GM12878 (cell line): Measurements from ENCODE around the gene ARHGAP5. TPM values are rescaled to one million over a fixed set of nuclear protein-coding genes. Genes with fewer than 3 reads are reported as not detected.

Experiments used
- ASH2L ChIP-seq: fragments of 300-600, 200-600 bp; sonication (generic); IDR thresholded peaks from 2 replicates; pipeline ENCODE4 v1.6.1; 2017; ENCODE audit warnings: low read depth, mild to moderate bottlenecking, borderline replicate concordance
- BRCA1 ChIP-seq: IDR thresholded peaks from 2 replicates; pipeline ENCODE4 v1.6.1; 2011; ENCODE audit warnings: low read depth, low read length, improper control_type of control experiment
- CREB1 ChIP-seq: IDR thresholded peaks from 2 replicates; pipeline ENCODE4 v1.6.1; 2012; ENCODE audit warnings: low read depth, mild to moderate bottlenecking, inconsistent platforms
- FOXM1 ChIP-seq: IDR thresholded peaks from 2 replicates; pipeline ENCODE4 v1.6.1; 2012; ENCODE audit warnings: low read depth, mild to moderate bottlenecking, inconsistent platforms, low read length, moderate library complexity
- GATAD2B ChIP-seq: fragments of 450-650 bp; conservative IDR thresholded peaks from 2 replicates; pipeline ENCODE4 v1.6.1; 2017; ENCODE audit warnings: low read depth, mild to moderate bottlenecking, moderate library complexity
- IKZF2 ChIP-seq, 2 experiments: fragments of 450-650 bp; IDR thresholded peaks; 2 replicates each; pipeline ENCODE4 v1.6.1; 2017; ENCODE audit warnings: mild to moderate bottlenecking in 2 of 2, moderate library complexity in 2 of 2
- JUNB ChIP-seq: IDR thresholded peaks from 2 replicates; pipeline ENCODE4 v1.6.1; 2016; ENCODE audit warnings: antibody characterized with exemption, mild to moderate bottlenecking
- KDM1A ChIP-seq: fragments of 200-600 bp; sonication (generic); IDR thresholded peaks from 2 replicates; pipeline ENCODE4 v1.6.1; 2016; ENCODE audit warnings: borderline replicate concordance
- MYB ChIP-seq: fragments of 150-350 bp; IDR thresholded peaks from 2 replicates; pipeline ENCODE4 v1.6.1; 2014; ENCODE audit warnings: mild to moderate bottlenecking, low read depth, low read length, borderline replicate concordance
- MYC ChIP-seq: IDR thresholded peaks from 2 replicates; pipeline ENCODE4 v1.6.1; 2011; ENCODE audit warnings: mild to moderate bottlenecking, low read length, moderate library complexity, inconsistent platforms; ENCODE audit not compliant: insufficient read depth, insufficient replicate concordance, insufficient read length, severe bottlenecking
- NBN ChIP-seq: fragments of 450-650 bp; IDR thresholded peaks from 2 replicates; pipeline ENCODE4 v1.6.1; 2016
- NFYB ChIP-seq: IDR thresholded peaks from 2 replicates; pipeline ENCODE4 v1.6.1; 2011; ENCODE audit warnings: low read depth, mild to moderate bottlenecking, low read length, improper control_type of control experiment, moderate library complexity; ENCODE audit not compliant: insufficient read depth
- POLR2AphosphoS5 ChIP-seq: IDR thresholded peaks from 2 replicates; pipeline ENCODE4 v1.6.1; 2011; ENCODE audit warnings: mild to moderate bottlenecking, low read length, inconsistent platforms
- POU2F2 ChIP-seq: IDR thresholded peaks from 3 replicates; pipeline ENCODE4 v1.6.1; 2011; ENCODE audit warnings: low read depth, mild to moderate bottlenecking, low read length, borderline replicate concordance
- RB1 ChIP-seq: fragments of 450-650 bp; formaldehyde crosslinking; IDR thresholded peaks from 2 replicates; pipeline ENCODE4 v1.6.1; 2017; ENCODE audit warnings: mild to moderate bottlenecking, borderline replicate concordance
- RUNX3 ChIP-seq: IDR thresholded peaks from 2 replicates; pipeline ENCODE4 v1.6.1; 2012; ENCODE audit warnings: low read length, inconsistent platforms
- SIN3A ChIP-seq: IDR thresholded peaks from 2 replicates; pipeline ENCODE4 v1.6.1; 2012; ENCODE audit warnings: low read depth, low read length, improper control_type of control experiment
- SMAD5 ChIP-seq: IDR thresholded peaks from 2 replicates; pipeline ENCODE4 v1.6.1; 2016; ENCODE audit warnings: antibody characterized with exemption, low read depth
- SMARCA5 ChIP-seq: fragments of 450-650 bp; IDR thresholded peaks from 2 replicates; pipeline ENCODE4 v1.6.1; 2017; ENCODE audit warnings: mild to moderate bottlenecking
- STAT3 ChIP-seq: IDR thresholded peaks from 2 replicates; pipeline ENCODE4 v1.6.1; 2011; ENCODE audit warnings: low read depth, low read length, improper control_type of control experiment
- TBL1XR1 ChIP-seq: IDR thresholded peaks from 2 replicates; pipeline ENCODE4 v1.6.1; 2012; ENCODE audit warnings: low read depth, low read length, improper control_type of control experiment
- ZBED1 ChIP-seq: IDR thresholded peaks from 2 replicates; pipeline ENCODE4 v1.6.1; 2016; ENCODE audit warnings: borderline replicate concordance
- ZNF274 ChIP-seq: IDR thresholded peaks from one replicate; pipeline ENCODE4 v1.8.0; 2011; ENCODE audit not compliant: insufficient read length, insufficient read depth
- ZZZ3 ChIP-seq: IDR thresholded peaks from 2 replicates; pipeline ENCODE4 v1.6.1; 2011; ENCODE audit warnings: low read depth; ENCODE audit not compliant: control insufficient read depth, insufficient read length
- polyA plus RNA-seq, 11 experiments: library from polyadenylated mRNA; depleted of rRNA in 4 of 11; unstranded in 6 of 11; stranded (reverse) in 5 of 11; fragments of >200 nt; fragmentation: Nextera tagmentation in 4 of 11; fragmentation: Illumina TruSeq in 1 of 11; extraction: Ambion mirVana in 4 of 11; extraction: Trizol in 1 of 11; gene quantifications; 1 replicate in 1 of 11; 2 replicates in 10 of 11; pipeline versions ENCODE4 v1.2.1 to v1.2.3, GENCODE V29; 2011 to 2016; ENCODE audit warnings: inconsistent platforms in 2 of 11, missing spikeins in 2 of 11, low read depth in 1 of 11
- total RNA-seq, 4 experiments: library from RNA; depleted of rRNA in 3 of 4; stranded (reverse); fragments of >200 nt in 3 of 4; fragmentation: Illumina TruSeq in 1 of 4; extraction: Trizol in 1 of 4; gene quantifications; 2 replicates each; pipeline versions ENCODE4 v1.2.1 to v1.2.3, GENCODE V29; 2013 to 2021
- TF ChIP-seq, protein P1 (sequence below): IDR thresholded peaks from 2 replicates; pipeline ENCODE4 v1.6.1; 2012; ENCODE audit warnings: low read length, inconsistent platforms
- TF ChIP-seq, protein P2 (sequence below): fragments of 150-350 bp; IDR thresholded peaks from 2 replicates; pipeline ENCODE4 v1.6.1; 2014; ENCODE audit warnings: mild to moderate bottlenecking, low read depth, low read length
- TF ChIP-seq, protein P3 (sequence below): IDR thresholded peaks from 2 replicates; pipeline ENCODE4 v1.6.1; 2012; ENCODE audit warnings: low read depth, low read length, improper control_type of control experiment
- TF ChIP-seq, protein P4 (sequence below): fragments of 450-650 bp; IDR thresholded peaks from 2 replicates; pipeline ENCODE4 v1.6.1; 2018; ENCODE audit warnings: borderline replicate concordance, mild to moderate bottlenecking; ENCODE audit not compliant: partially characterized antibody

Gene ARHGAP5
- total and polyA plus RNA-seq, 10 of the 15 experiments (the other 5 are each of a cell fraction or from before 2014, with no cell fraction given), result 0.91 to 19.6 (median 7.2) TPM

DNA sequence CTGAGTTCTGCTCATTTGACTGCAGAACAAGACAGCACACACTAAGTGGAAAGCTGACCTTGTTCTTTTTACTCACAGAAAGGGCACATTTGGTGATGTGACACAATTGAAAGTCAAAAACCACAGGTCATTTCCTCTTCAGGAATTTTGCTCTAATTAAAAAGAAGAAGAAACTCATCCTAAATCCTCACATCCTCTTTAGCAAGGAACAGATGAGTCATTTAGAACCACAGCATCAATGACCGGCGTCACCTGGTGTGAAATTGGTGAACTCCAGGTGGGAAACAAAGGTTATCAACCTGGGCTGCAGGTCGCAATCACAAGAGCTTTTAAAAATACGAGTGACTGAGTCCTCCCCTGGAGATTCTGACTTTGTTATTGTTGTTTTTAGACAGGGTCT is 128.9 kb downstream of the ARHGAP5 start (continued):
- TF ChIP-seq ZBED1, result no peak
- no peak for TF ChIP-seq SMAD5
- TF ChIP-seq RB1, result no peak
- TF ChIP-seq, protein P1, sequence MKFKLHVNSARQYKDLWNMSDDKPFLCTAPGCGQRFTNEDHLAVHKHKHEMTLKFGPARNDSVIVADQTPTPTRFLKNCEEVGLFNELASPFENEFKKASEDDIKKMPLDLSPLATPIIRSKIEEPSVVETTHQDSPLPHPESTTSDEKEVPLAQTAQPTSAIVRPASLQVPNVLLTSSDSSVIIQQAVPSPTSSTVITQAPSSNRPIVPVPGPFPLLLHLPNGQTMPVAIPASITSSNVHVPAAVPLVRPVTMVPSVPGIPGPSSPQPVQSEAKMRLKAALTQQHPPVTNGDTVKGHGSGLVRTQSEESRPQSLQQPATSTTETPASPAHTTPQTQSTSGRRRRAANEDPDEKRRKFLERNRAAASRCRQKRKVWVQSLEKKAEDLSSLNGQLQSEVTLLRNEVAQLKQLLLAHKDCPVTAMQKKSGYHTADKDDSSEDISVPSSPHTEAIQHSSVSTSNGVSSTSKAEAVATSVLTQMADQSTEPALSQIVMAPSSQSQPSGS, result peak; percentile 81
- no peak for TF ChIP-seq ZNF274
- TF ChIP-seq STAT3, result no peak
- TF ChIP-seq, protein P2, sequence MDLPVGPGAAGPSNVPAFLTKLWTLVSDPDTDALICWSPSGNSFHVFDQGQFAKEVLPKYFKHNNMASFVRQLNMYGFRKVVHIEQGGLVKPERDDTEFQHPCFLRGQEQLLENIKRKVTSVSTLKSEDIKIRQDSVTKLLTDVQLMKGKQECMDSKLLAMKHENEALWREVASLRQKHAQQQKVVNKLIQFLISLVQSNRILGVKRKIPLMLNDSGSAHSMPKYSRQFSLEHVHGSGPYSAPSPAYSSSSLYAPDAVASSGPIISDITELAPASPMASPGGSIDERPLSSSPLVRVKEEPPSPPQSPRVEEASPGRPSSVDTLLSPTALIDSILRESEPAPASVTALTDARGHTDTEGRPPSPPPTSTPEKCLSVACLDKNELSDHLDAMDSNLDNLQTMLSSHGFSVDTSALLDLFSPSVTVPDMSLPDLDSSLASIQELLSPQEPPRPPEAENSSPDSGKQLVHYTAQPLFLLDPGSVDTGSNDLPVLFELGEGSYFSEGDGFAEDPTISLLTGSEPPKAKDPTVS, result no peak
- peak; percentile 66; the same call in 1 of the 2 replicates for TF ChIP-seq GATAD2B
- TF ChIP-seq NFYB, result no peak
- TF ChIP-seq ASH2L, result no peak
- peak; percentile 87 for TF ChIP-seq FOXM1
- no peak for TF ChIP-seq KDM1A
- no peak for TF ChIP-seq SMARCA5
- TF ChIP-seq, protein P3, sequence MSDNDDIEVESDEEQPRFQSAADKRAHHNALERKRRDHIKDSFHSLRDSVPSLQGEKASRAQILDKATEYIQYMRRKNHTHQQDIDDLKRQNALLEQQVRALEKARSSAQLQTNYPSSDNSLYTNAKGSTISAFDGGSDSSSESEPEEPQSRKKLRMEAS, result no peak
- peak; percentile 100 for TF ChIP-seq IKZF2 (IDR thresholded peaks at IDR 0.05)
- peak; percentile 78 for TF ChIP-seq NBN
- peak; percentile 89 for TF ChIP-seq JUNB
- TF ChIP-seq RUNX3, result peak; percentile 96
- TF ChIP-seq BRCA1, result no peak
- TF ChIP-seq CREB1, result peak; percentile 51; the same call in 1 of the 2 replicates
- TF ChIP-seq MYC, result no peak
- peak; percentile 59; the same call in 1 of the 2 replicates for TF ChIP-seq TBL1XR1
- TF ChIP-seq SIN3A, result no peak
- no peak for TF ChIP-seq MYB
- TF ChIP-seq POU2F2, result peak; percentile 78; the same call in 2 of the 3 replicates
- TF ChIP-seq, protein P4, sequence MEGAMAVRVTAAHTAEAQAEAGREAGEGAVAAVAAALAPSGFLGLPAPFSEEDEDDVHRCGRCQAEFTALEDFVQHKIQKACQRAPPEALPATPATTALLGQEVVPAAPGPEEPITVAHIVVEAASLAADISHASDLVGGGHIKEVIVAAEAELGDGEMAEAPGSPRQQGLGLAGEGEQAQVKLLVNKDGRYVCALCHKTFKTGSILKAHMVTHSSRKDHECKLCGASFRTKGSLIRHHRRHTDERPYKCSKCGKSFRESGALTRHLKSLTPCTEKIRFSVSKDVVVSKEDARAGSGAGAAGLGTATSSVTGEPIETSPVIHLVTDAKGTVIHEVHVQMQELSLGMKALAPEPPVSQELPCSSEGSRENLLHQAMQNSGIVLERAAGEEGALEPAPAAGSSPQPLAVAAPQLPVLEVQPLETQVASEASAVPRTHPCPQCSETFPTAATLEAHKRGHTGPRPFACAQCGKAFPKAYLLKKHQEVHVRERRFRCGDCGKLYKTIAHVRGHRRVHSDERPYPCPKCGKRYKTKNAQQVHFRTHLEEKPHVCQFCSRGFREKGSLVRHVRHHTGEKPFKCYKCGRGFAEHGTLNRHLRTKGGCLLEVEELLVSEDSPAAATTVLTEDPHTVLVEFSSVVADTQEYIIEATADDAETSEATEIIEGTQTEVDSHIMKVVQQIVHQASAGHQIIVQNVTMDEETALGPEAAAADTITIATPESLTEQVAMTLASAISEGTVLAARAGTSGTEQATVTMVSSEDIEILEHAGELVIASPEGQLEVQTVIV, result no peak
- no peak for TF ChIP-seq POLR2AphosphoS5
- TF ChIP-seq ZZZ3, result no peak
